Motor neuron (in vitro differentiated cells): ENCODE measurements around the gene TMCC2. TPM values are rescaled to one million over a fixed set of nuclear protein-coding genes. Genes with fewer than 3 reads are reported as not detected.

ENCODE experiments used
- ATAC-seq, 8 experiments: fragments of 200-7000 bp; cut with Tn5 transposase; replicated peaks in 6 of 8; 2 replicates each; pipeline ENCODE4 v1.8.0; 2021; ENCODE audit warnings: mild to moderate bottlenecking in 8 of 8, moderate library complexity in 8 of 8
- H3K27ac ChIP-seq, 2 donors: fragments of 250-450 bp; sonication (Bioruptor Pico); 2 replicates each; pipeline ENCODE4 v1.9.0; 2021; ENCODE audit warnings: antibody characterized with exemption in 2 of 2, mild to moderate bottlenecking in 2 of 2, moderate library complexity in 1 of 2
- H3K4me1 ChIP-seq, 2 donors: fragments of 250-450 bp; sonication (Bioruptor Pico); replicated peaks in 1 of 2; 2 replicates each; pipeline ENCODE4 v1.6.1; 2021; ENCODE audit warnings: antibody characterized with exemption in 2 of 2, mild to moderate bottlenecking in 2 of 2, moderate library complexity in 1 of 2
- H3K4me3 ChIP-seq, 5 donors: fragments of 250-450 bp; sonication (Bioruptor Pico); 2 replicates each; pipeline ENCODE4 v1.9.0; 2021; ENCODE audit warnings: antibody characterized with exemption in 5 of 5, mild to moderate bottlenecking in 5 of 5, moderate library complexity in 4 of 5
- WGBS, 10 experiments: fragments of 450-650 bp; shearing (Covaris generic); methylation state at CpG; one replicate each; pipeline ENCODE4 v1.0.0; 2022; 5-methylcytosine and 5-hydroxymethylcytosine counted together
- in situ Hi-C, 9 experiments: fragments of 400-800 bp; cut with MboI; loops; one replicate each; pipeline ENCODE4 v1.15.0; 2021; ENCODE audit warnings: low sequenced_read_pairs in 9 of 9, low pct_unique_long_range_greater_than_20kb in 2 of 9; ENCODE audit not compliant: unreplicated experiment in 9 of 9
- total RNA-seq, 8 experiments: library from RNA; unstranded; fragments of 300-600 nt; gene quantifications; 2 replicates each; pipeline versions ENCODE4 v1.2.3 to v1.2.4, GENCODE V29; 2022

The TMCC2 gene
- total RNA-seq, 8 experiments from 2014 or later = 2.8 to 27.0 (median 15.3) TPM

DNA sequence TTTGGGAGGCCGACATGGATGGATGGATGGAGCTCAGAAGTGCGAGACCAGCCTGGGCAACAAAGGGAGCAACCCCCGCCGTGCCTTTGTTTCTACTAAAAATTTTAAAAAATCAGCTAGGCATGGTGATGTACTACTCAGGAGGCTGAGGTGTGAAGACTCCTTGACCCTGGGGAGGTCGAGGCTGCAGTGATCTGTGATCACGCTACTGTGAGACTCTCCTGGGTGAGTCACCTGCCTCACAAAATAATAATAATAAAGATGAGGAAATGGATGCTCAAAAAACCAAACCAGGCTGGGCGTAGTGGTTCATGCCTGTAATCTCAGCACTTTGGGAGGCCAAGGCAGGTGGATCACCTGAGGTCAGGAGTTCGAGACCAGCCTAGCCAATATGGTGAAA, 35.5 kb upstream of the TMCC2 start:
- Histone ChIP-seq H3K4me1 (peaks cover 12% of the 10 kb centered on the region in 2 donors), H3K27ac (no peak overlapping the region), H3K4me3 (no peak overlapping the region)
- 59 to 100% (median 72%) methylated on average over 1 to 6 of the region's 8 CpGs; no CpG with 5 or more reads in 3 of the 10 experiments for WGBS, 10 experiments
- ATAC-seq = no peak
- in situ Hi-C loops = no loop called here

GRCh38 chr1:205199090-205199930, 28.4 kb upstream of the TMCC2 start:
- 58 to 100% (median 86%) methylated on average over 1 to 9 of the region's 9 CpGs for WGBS, 10 experiments
- peak in 2 of 8 experiments; percentile 16 to 74 for ATAC-seq

GRCh38 chr1:205199931-205200299, 27.8 kb upstream of the TMCC2 start:
- in situ Hi-C loops = no loop called here
- H3K4me1 ChIP-seq = peaks cover 0 to 7% of the 10 kb centered on the region in 2 donors
- 72 to 97% (median 90%) methylated on average over 1 to 7 of the region's 7 CpGs; no CpG with 5 or more reads in 1 of the 10 experiments for WGBS, 10 experiments
- no peak overlapping the region for H3K27ac ChIP-seq
- no peak for ATAC-seq
- H3K4me3 ChIP-seq = no peak overlapping the region

More at GRCh38 chr1:205199090-205199930, 28.4 kb upstream of the TMCC2 start:
- H3K27ac ChIP-seq = no peak overlapping the region
- H3K4me1 ChIP-seq = peaks cover 0 to 6% of the 10 kb centered on the region in 2 donors
- in situ Hi-C loops = no loop called here
- H3K4me3 ChIP-seq = no peak overlapping the region

- in situ Hi-C loops = no loop called here
- no peak for ATAC-seq
- Histone ChIP-seq H3K27ac (no peak overlapping the region), H3K4me3 (no peak overlapping the region), H3K4me1 (peaks cover 3 to 7% of the 10 kb centered on the region in 2 donors)
These were observed 23.2 kb upstream of the TMCC2 start for GRCh38 chr1:205204552-205204951.

DNA sequence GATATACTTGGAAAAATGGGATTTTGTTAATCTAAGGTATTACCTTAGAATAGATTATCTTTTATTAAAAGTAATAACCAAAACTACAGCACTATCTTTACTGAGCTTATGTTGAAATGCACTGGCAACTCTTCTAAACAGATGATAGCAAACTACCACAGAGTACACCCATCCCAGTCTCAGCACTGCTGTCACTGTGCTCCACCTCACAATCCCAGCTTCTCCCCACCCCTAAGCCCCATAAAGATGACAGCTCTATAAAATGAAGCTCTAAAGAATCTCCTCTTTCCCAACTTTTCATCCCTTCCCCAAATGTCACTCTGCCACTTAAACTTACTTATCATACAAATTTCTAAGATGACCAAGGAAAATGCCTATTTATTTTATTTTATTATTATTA, 22.7 kb upstream of the TMCC2 start:
- in situ Hi-C loops = no loop called here
- Histone ChIP-seq H3K4me3 (no peak overlapping the region), H3K27ac (no peak overlapping the region), H3K4me1 (peaks cover 8 to 12% of the 10 kb centered on the region in 2 donors)
- peak in 2 of 8 experiments; percentile 44 to 77 for ATAC-seq

GRCh38 chr1:205208811-205209210, 18.9 kb upstream of the TMCC2 start:
- no peak for ATAC-seq
- no peak overlapping the region for H3K27ac ChIP-seq
- peaks cover 11 to 13% of the 10 kb centered on the region in 2 donors for H3K4me1 ChIP-seq
- no peak overlapping the region for H3K4me3 ChIP-seq
- 40 to 100% (median 65%) methylated on average over 2 to 3 of the region's 3 CpGs; no CpG with 5 or more reads in 1 of the 10 experiments for WGBS, 10 experiments
- in situ Hi-C loops = no loop called here

- Histone ChIP-seq H3K4me3 (peak overlapping the region; percentile 64 to 91 (median 77)), H3K27ac (peak overlapping the region; percentile 88 to 91), H3K4me1 (peaks cover 7 to 11% of the 10 kb centered on the region in 2 donors)
- ATAC-seq = peak in 6 of 8 experiments; percentile 11 to 30 (median 22)
- 0 to 2% (median 0%) methylated on average over 2 to 7 of the region's 31 CpGs; no CpG with 5 or more reads in 5 of the 10 experiments for WGBS, 10 experiments
- in situ Hi-C loops = no loop called here
These were observed 17.0 kb upstream of the TMCC2 start for GRCh38 chr1:205210756-205211168.

DNA sequence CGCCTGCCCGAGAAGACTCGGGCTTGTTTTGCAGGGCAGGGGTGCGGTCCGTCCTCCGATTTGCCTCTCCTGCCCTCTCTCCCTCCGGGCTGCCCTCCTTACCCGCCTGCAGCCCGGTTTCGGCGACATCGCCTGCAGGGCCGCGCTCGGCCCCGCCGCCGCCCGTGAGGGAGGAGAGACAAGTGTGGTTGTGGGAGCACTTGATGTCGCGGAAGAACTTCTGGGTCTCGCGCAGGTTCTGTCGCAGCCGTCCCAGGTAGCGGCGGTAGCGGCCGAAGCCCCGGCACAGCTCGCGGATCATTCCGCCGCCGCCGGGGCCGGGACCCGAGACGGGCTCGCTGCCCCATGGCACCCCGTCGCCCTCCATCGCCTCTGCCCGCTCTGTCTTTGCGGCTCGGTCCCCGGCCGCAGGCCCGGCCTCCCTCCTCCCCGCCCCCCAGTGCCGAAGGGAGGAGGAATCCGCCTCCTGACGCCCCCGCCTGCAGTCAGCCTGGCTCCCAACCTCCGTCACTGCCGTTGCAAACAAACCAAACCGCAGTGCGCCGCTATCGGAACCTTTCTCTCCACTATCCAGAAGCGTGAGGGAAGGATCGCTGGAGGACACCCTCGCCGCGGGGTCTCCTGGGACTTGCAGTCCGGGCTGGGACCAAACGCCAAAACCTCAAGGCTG, 16.4 kb upstream of the TMCC2 start, which contains the start of gene DSTYK:
Gene DSTYK (minus strand): TSS at position 534 of the 670 bp plus-strand sequence. CDS start 167 bp downstream, at position 367.
- in situ Hi-C loops = no loop called here
- Histone ChIP-seq H3K4me1 (peaks cover 7 to 11% of the 10 kb centered on the region in 2 donors), H3K27ac (peak within 1 kb of the TSS; percentile 88 to 91), H3K4me3 (peak within 1 kb of the TSS; percentile 64 to 91 (median 77))
- WGBS, 10 experiments = 0 to 4% (median 0%) methylated on average over 4 to 23 of the region's 67 CpGs; no CpG with 5 or more reads in 5 of the 10 experiments
- ATAC-seq = peak; percentile 92 to 94 (median 93)

DNA sequence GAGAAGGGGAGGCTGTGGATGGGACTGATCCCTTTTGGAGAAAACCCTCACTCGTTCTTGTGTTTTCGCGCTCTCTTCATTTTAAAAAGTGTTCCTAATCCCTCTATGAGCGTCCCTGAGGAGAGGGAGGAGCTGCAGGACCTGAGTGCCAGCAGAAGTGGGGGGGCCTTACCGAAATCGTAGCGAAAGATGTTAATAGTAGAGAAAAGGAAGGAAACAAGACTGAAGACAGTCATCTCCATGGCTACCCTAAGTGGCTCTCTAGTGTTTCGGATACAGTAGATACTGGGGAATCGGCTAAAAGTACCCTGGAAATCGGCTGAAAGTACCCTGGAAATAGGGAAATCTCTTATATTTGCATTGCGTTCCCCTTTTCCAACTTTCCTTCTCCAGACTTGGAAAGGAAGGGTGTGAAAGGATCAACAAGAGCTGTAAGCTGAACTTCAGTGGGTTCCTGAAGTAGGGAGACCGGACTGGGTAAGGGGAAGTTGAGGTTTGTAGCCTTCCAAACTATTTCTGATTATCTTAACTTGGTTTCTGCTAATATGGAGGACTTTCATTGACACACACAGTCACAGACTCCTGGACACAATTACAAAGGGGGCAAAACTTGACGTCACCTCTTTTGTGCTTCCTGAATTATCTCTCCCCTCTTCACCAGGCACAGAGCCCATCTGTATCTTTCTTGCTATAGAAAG, 15.8 kb upstream of the TMCC2 start:
- WGBS, 10 experiments = 40 to 89% (median 62%) methylated on average over 3 to 13 of the region's 13 CpGs; no CpG with 5 or more reads in 2 of the 10 experiments
- peak overlapping the region in 1 of 2 donors; percentile 88 for H3K27ac ChIP-seq

GRCh38 chr1:205214756-205215155, 13.0 kb upstream of the TMCC2 start:
- in situ Hi-C loops = no loop called here

More for the DNA sequence above, 15.8 kb upstream of the TMCC2 start:
- in situ Hi-C loops = no loop called here
- H3K4me1 ChIP-seq = peaks cover 7 to 11% of the 10 kb centered on the region in 2 donors
- ATAC-seq = no peak
- H3K4me3 ChIP-seq = peak overlapping the region; percentile 64 to 91 (median 77)

DNA sequence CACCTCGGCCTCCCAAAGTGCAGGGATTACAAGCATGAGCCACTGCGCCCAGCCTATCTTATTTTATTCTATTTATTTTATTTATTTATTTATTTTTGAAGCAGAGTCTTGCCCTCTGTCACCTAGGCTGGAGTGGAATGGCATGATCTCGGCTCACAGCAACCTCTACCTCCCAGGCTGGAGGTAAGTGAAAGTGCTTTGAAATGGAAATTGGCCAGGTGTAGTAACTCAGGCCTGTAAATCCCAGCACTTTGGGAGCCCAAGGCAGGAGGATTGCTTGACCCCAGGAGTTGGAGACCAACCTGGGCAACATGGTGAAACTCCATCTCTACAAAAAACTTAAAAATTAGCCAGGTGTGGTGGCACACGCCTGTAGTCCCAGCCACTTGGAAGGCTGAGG, 11.2 kb upstream of the TMCC2 start:
- no peak overlapping the region for H3K4me3 ChIP-seq
- in situ Hi-C loops = no loop called here
- peaks cover 0 to 2% of the 10 kb centered on the region in 2 donors for H3K4me1 ChIP-seq
- WGBS, 10 experiments = 14 to 89% (median 80%) methylated on average over 1 to 4 of the region's 4 CpGs; no CpG with 5 or more reads in 2 of the 10 experiments
- H3K27ac ChIP-seq = no peak overlapping the region
- ATAC-seq = no peak

More at GRCh38 chr1:205214756-205215155, 13.0 kb upstream of the TMCC2 start:
- ATAC-seq = no peak
- peaks cover 5 to 6% of the 10 kb centered on the region in 2 donors for H3K4me1 ChIP-seq
- WGBS, 10 experiments = 40 to 100% (median 88%) methylated on average over 1 of the region's 1 CpG; no CpG with 5 or more reads in 2 of the 10 experiments
- H3K27ac ChIP-seq = no peak overlapping the region
- H3K4me3 ChIP-seq = no peak overlapping the region

GRCh38 chr1:205217418-205217817, 10.3 kb upstream of the TMCC2 start:
- ATAC-seq = no peak
- Histone ChIP-seq H3K4me3 (no peak overlapping the region), H3K4me1 (no peaks in the 10 kb centered on the region), H3K27ac (no peak overlapping the region)
- in situ Hi-C loops = no loop called here
- 29 to 100% (median 90%) methylated on average over 1 to 3 of the region's 3 CpGs; no CpG with 5 or more reads in 1 of the 10 experiments for WGBS, 10 experiments
